HCT116 (cell line): ENCODE data around the gene DDO. TPM values are rescaled to one million over a fixed set of nuclear protein-coding genes. Genes with fewer than 3 reads are reported as not detected.

Experiments
- ATAC-seq: fragments of 200-7000 bp; cut with Tn5 transposase; 2 replicates; pipeline ENCODE4 v1.9.1; 2020; ENCODE audit warnings: mild to moderate bottlenecking, moderate library complexity
- BruUV-seq: library from RNA; stranded (reverse); fragments of 400-500 nt; replicated peaks from 2 replicates; lab custom pipeline; 2021; lab: Mats Ljungman, UMichigan
- CTCF ChIA-PET: fragments of 300-600 bp; sonication (Branson Sonifier 250); formaldehyde crosslinking; loops from one replicate; lab custom pipeline; 2021; ENCODE audit warnings: antibody characterized with exemption; lab: Charles Lee
- POLR2A ChIA-PET: fragments of 300-600, 350-600 bp; sonication (Branson Sonifier 250); formaldehyde crosslinking; loops from one replicate; lab custom pipeline; 2021; ENCODE audit warnings: antibody characterized with exemption; lab: Charles Lee
- RAD21 ChIA-PET, 2 experiments: fragments of 300-600 bp; sonication (Branson Sonifier 250); formaldehyde crosslinking; loops; one replicate each; lab custom pipeline; 2023; ENCODE audit warnings: low total read pairs in 2 of 2; ENCODE audit not compliant: uncharacterized antibody in 2 of 2, unreplicated experiment in 2 of 2, low non-redundant PET in 1 of 2; lab: Charles Lee
- DNase-seq: peaks from one replicate; pipeline ENCODE4 v3.0.0-alpha.2; 2010; ENCODE audit warnings: low read depth, low spot score
- H2AFZ ChIP-seq: fragments of 200-600 bp; shearing (Covaris generic), sonication (generic); 2 replicates; pipeline ENCODE4 v1.6.1; 2017; ENCODE audit warnings: low read depth, mixed run types, mixed read lengths, antibody characterized with exemption, low read length; ENCODE audit not compliant: poor library complexity, severe bottlenecking
- H3K27ac ChIP-seq: 2 replicates; pipeline ENCODE4 v1.5.1; 2012; ENCODE audit warnings: low read depth, low read length
- H3K27me3 ChIP-seq: fragments of 200-600 bp; sonication (generic); 2 replicates; pipeline ENCODE4 v1.6.1; 2016; ENCODE audit warnings: mixed run types, low read length, mixed read lengths; ENCODE audit not compliant: insufficient read depth
- H3K36me3 ChIP-seq, 2 experiments: fragments of 200-500 bp in 1 of 2; fragments of 200-600 bp in 1 of 2; sonication (Bioruptor generic) in 1 of 2; sonication (generic) in 1 of 2; 2 replicates each; pipeline versions ENCODE4 v1.5.1 to v1.6.1; 2014 to 2016; ENCODE audit warnings: low read length in 2 of 2, inconsistent platforms in 1 of 2, mixed read lengths in 1 of 2, mixed run types in 1 of 2; ENCODE audit not compliant: insufficient read depth in 2 of 2, control insufficient read depth in 1 of 2
- H3K4me1 ChIP-seq, 2 experiments: fragments of 200-600 bp in 1 of 2; sonication (generic) in 1 of 2; 2 replicates each; pipeline versions ENCODE4 v1.5.1 to v1.6.1; 2012 to 2017; ENCODE audit warnings: low read length in 2 of 2, inconsistent platforms in 1 of 2, mild to moderate bottlenecking in 1 of 2, mixed read lengths in 1 of 2, mixed run types in 1 of 2, moderate library complexity in 1 of 2; ENCODE audit not compliant: insufficient read depth in 2 of 2, control insufficient read depth in 1 of 2
- H3K4me2 ChIP-seq: fragments of 200-600 bp; sonication (generic); 2 replicates; pipeline ENCODE4 v1.6.1; 2017; ENCODE audit warnings: mixed run types, low read length, mixed read lengths
- H3K4me3 ChIP-seq, 2 experiments: fragments of 200-600 bp in 1 of 2; sonication (generic) in 1 of 2; replicated peaks in 1 of 2; 2 replicates each; pipeline ENCODE4 v1.5.1; 2011 to 2016; ENCODE audit warnings: low read length in 2 of 2, control low read depth in 1 of 2, low read depth in 1 of 2, mild to moderate bottlenecking in 1 of 2, mixed read lengths in 1 of 2, mixed run types in 1 of 2
- H3K79me2 ChIP-seq: fragments of 200-600 bp; sonication (generic); 2 replicates; pipeline ENCODE4 v1.6.1; 2017; ENCODE audit warnings: mild to moderate bottlenecking, mixed run types, low read length, moderate library complexity, mixed read lengths; ENCODE audit not compliant: insufficient read depth
- H3K9ac ChIP-seq: fragments of 200-600 bp; sonication (generic); 2 replicates; pipeline ENCODE4 v1.6.1; 2016; ENCODE audit warnings: low read length, mixed read lengths
- H3K9me2 ChIP-seq: fragments of 200-600 bp; sonication (generic), shearing (Covaris generic); 2 replicates; pipeline ENCODE4 v1.6.1; 2017; ENCODE audit warnings: mixed run types, mild to moderate bottlenecking, moderate library complexity; ENCODE audit not compliant: insufficient read depth
- H3K9me3 ChIP-seq, 2 experiments: fragments of 200-500 bp in 1 of 2; fragments of 200-600 bp in 1 of 2; sonication (Bioruptor generic) in 1 of 2; sonication (generic) in 1 of 2; 2 replicates each; pipeline ENCODE4 v1.6.1; 2014 to 2017; ENCODE audit warnings: low read length in 2 of 2, mixed read lengths in 2 of 2, inconsistent platforms in 1 of 2, low read depth in 1 of 2, mild to moderate bottlenecking in 1 of 2, mixed run types in 1 of 2, moderate library complexity in 1 of 2; ENCODE audit not compliant: control insufficient read depth in 1 of 2, insufficient read depth in 1 of 2
- H4K20me1 ChIP-seq: fragments of 200-600 bp; sonication (generic), shearing (Covaris generic); 2 replicates; pipeline ENCODE4 v1.6.1; 2017; ENCODE audit warnings: mixed run types, mild to moderate bottlenecking, moderate library complexity; ENCODE audit not compliant: insufficient read depth
- CBX3 ChIP-seq: IDR thresholded peaks from 2 replicates; pipeline ENCODE4 v1.6.1; 2012; ENCODE audit warnings: low read depth
- CEBPB ChIP-seq: IDR thresholded peaks from 2 replicates; pipeline ENCODE4 v1.6.1; 2012; ENCODE audit warnings: low read depth
- JUND ChIP-seq: IDR thresholded peaks from 2 replicates; pipeline ENCODE4 v1.6.1; 2012
- RAD21 ChIP-seq: IDR thresholded peaks from 2 replicates; pipeline ENCODE4 v1.6.1; 2012; ENCODE audit warnings: low read depth, mild to moderate bottlenecking
- SIN3A ChIP-seq: IDR thresholded peaks from 2 replicates; pipeline ENCODE4 v1.6.1; 2012; ENCODE audit warnings: low read depth
- SRF ChIP-seq: IDR thresholded peaks from 2 replicates; pipeline ENCODE4 v1.6.1; 2012; ENCODE audit warnings: low read depth
- ZFX ChIP-seq: fragments of 450-650 bp; IDR thresholded peaks from 2 replicates; pipeline ENCODE4 v1.6.1; 2017
- ZNF274 ChIP-seq: fragments of 200-500 bp; sonication (Bioruptor generic); IDR thresholded peaks from 2 replicates; pipeline ENCODE4 v1.6.1; 2014; ENCODE audit warnings: mild to moderate bottlenecking, low read depth, low read length, inconsistent platforms
- intact Hi-C: fragments of 100-400 bp; cut with micrococcal nuclease; formaldehyde crosslinking; loops from 2 replicates; pipeline ENCODE4 v1.10.0; 2022
- total RNA-seq: library from RNA; stranded (reverse); gene quantifications from one replicate; pipeline ENCODE4 v1.2.1, GENCODE V29; 2021; ENCODE audit not compliant: unreplicated experiment
- TF ChIP-seq, protein P1 (sequence below): IDR thresholded peaks from 2 replicates; pipeline ENCODE4 v1.6.1; 2012; ENCODE audit warnings: low read depth
- TF ChIP-seq, protein P2 (sequence below): IDR thresholded peaks from 2 replicates; pipeline ENCODE4 v1.6.1; 2012
- TF ChIP-seq, protein P3 (sequence below): IDR thresholded peaks from 2 replicates; pipeline ENCODE4 v1.6.1; 2012

The DDO gene
- total RNA-seq, 1 experiment from 2014 or later: not detected

DNA sequence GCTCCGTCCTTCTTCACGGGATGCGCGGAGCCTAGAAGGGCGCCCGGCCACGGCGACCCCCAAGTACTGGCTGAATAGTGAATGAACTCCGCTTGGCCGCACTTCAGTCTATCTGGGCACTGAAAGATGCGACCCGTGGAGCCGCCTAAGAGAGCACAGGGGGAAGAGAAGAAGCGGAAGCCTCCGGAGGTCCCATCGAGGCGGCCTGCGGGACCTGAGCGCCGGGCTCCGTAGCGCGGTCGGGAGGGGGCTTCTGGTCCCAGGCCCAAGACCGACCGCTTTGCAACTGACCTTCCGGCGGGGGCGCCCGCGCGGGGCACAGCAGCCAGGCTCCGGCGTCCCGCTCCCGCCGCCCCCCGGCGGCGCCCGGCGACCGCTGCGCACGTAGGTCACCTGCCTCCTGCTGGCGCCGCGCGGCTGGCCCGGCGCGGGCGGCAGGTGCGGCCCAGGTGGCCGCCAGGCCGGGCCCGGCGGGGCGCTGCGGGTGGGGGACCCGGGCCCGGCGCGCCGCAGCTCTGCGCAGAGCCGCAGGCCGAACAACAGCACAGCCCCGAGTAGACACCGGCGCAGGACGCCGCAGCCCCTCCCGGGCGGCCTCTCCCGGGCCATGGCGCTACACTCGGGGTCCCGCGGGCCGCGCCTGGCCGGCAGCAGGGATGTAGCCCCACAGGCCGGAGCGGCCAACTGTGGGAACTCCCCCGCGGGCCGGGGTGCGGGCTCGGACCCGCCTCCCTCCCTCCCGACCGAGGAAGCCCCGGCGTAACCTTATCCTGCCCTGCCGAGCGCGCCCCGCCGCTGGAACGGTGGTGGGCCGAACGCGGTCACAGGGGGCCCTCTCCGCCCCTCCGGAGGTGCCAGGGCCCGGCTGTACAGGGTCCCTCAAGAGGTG lies 57.5 kb downstream of the DDO start, which contains the start of gene METTL24:
Gene METTL24, minus strand, starts transcription at position 686 of the 889 bp plus-strand sequence. Its CDS starts 77 bp downstream, at position 609.
- ATAC-seq (no peak), DNase-seq (no peak)
- no peak within 1 kb of the TSS for H3K27ac ChIP-seq
- H3K9ac ChIP-seq: no peak within 1 kb of the TSS
- H2AFZ ChIP-seq: no peak within 1 kb of the TSS
- no peak for TF ChIP-seq JUND
- TF ChIP-seq SIN3A: no peak
- TF ChIP-seq CBX3: no peak
- TF ChIP-seq ZNF274: no peak
- TF ChIP-seq CEBPB: no peak
- TF ChIP-seq, protein P1, sequence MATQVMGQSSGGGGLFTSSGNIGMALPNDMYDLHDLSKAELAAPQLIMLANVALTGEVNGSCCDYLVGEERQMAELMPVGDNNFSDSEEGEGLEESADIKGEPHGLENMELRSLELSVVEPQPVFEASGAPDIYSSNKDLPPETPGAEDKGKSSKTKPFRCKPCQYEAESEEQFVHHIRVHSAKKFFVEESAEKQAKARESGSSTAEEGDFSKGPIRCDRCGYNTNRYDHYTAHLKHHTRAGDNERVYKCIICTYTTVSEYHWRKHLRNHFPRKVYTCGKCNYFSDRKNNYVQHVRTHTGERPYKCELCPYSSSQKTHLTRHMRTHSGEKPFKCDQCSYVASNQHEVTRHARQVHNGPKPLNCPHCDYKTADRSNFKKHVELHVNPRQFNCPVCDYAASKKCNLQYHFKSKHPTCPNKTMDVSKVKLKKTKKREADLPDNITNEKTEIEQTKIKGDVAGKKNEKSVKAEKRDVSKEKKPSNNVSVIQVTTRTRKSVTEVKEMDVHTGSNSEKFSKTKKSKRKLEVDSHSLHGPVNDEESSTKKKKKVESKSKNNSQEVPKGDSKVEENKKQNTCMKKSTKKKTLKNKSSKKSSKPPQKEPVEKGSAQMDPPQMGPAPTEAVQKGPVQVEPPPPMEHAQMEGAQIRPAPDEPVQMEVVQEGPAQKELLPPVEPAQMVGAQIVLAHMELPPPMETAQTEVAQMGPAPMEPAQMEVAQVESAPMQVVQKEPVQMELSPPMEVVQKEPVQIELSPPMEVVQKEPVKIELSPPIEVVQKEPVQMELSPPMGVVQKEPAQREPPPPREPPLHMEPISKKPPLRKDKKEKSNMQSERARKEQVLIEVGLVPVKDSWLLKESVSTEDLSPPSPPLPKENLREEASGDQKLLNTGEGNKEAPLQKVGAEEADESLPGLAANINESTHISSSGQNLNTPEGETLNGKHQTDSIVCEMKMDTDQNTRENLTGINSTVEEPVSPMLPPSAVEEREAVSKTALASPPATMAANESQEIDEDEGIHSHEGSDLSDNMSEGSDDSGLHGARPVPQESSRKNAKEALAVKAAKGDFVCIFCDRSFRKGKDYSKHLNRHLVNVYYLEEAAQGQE: no peak
- no peak for TF ChIP-seq RAD21
- TF ChIP-seq, protein P2, sequence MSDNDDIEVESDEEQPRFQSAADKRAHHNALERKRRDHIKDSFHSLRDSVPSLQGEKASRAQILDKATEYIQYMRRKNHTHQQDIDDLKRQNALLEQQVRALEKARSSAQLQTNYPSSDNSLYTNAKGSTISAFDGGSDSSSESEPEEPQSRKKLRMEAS: no peak
- TF ChIP-seq, protein P3, sequence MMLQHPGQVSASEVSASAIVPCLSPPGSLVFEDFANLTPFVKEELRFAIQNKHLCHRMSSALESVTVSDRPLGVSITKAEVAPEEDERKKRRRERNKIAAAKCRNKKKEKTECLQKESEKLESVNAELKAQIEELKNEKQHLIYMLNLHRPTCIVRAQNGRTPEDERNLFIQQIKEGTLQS: no peak
- TF ChIP-seq ZFX: no peak
- TF ChIP-seq SRF: no peak
- intact Hi-C loops: no loop called here
- H3K4me2 ChIP-seq: no peak within 1 kb of the TSS
- POLR2A ChIA-PET: no interaction called here
- H3K27me3 ChIP-seq: no peaks in the 10 kb centered on the region
- H3K9me2 ChIP-seq: no peaks in the 10 kb centered on the region
- no peaks in the 10 kb centered on the region for H3K36me3 ChIP-seq
- no peaks in the 10 kb centered on the region for H4K20me1 ChIP-seq
- H3K4me1 ChIP-seq: no peaks in the 10 kb centered on the region
- H3K9me3 ChIP-seq: no peaks in the 10 kb centered on the region
- no TSS peak for BruUV-seq
- H3K4me3 ChIP-seq: no peak within 1 kb of the TSS
- no peaks in the 10 kb centered on the region for H3K79me2 ChIP-seq
- RAD21 ChIA-PET: no interaction called here
- CTCF ChIA-PET: no interaction called here
